GDM1 (cell line): ENCODE data around the gene DMRT3.
"Not testable (repeated sequence)": the region's sequence is repeated elsewhere in the genome, so short reads cannot be mapped to it uniquely, and the experiment has no call there.

Experiments used
- DNase-seq: peaks from one replicate; lab custom pipeline; 2025; lab: John Stamatoyannopoulos, UW

Gene DMRT3

DNA sequence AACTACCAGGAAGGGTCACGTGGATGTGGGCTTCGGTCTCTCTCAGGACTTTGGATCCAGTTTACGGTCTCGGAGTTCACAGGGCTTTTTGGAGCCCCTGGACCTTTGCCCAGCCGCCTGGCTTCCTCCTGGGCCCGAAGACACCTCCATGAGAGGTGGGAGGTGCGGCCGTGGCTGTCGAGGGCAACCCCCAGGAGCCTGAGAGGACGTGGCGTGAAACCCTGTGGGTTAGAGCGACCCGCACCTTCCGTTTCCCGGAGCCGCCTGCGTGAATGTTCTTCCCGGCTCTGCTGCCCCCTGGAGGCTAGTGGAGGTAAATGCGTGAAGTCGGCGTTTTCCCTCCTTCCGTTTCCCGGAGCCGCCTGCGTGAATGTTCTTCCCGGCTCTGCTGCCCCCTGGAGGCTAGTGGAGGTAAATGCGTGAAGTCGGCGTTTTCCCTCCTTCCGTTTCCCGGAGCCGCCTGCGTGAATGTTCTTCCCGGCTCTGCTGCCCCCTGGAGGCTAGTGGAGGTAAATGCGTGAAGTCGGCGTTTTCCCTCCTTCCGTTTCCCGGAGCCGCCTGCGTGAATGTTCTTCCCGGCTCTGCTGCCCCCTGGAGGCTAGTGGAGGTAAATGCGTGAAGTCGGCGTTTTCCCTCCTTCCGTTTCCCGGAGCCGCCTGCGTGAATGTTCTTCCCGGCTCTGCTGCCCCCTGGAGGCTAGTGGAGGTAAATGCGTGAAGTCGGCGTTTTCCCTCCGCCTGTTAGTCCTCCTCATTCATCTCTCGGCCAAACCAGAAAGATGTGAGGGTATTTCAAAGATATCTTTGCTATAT, 22.1 kb downstream of the DMRT3 start:
- DNase-seq = not testable (repeated sequence)

DNA sequence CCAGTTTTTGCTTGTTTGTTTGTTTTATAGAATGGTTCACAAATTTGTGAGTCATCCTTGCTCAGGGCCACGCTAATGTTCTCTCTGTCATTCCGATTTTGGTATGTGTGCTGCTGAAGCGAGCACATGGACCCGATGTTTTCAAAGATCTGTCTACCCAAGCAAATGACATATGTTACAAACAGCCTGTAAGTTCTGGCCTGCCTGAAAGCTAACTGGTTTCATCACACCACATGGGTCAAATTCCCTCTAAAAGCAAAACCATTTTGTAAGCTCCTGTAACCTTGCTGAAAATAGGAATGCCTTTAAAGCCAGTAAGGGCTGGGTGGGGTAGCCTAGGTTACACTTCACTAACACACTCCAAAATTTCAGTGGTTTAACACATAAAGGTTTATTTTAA, 25.4 kb downstream of the DMRT3 start:
- DNase-seq = no peak

- DNase-seq = no peak
These were observed 26.2 kb downstream of the DMRT3 start for GRCh38 chr9:1002678-1003077.

DNA sequence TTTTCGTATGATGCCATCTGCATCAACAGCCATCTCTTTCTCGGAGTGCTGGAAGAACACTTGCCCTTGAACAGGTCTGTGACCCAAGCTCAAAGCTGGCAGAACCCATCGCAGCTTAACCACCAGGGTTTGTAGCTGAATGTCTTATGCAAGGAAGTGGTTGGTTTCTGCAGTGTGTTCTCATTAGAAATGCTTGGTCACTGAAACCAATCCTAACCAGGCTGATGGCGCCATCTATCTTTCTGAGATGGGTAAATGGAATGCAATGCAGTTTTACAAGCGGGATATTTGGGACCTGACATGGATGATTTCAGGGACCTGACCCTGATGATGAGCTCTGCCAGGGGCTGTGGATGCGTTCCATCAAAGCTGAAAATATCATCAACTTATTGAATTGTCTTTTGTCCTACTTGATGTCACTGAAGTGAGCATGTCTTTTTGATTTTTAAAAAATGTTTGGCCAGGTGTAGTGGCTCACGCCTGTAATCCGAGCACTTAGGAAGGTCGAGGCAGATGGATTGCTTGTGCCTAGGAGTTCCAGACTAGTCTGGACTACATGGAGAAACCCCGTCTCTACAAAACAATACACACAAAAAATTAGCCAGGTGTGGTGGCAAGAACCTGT, 28.7 kb downstream of the DMRT3 start:
- DNase-seq = peak; percentile 49

DNA sequence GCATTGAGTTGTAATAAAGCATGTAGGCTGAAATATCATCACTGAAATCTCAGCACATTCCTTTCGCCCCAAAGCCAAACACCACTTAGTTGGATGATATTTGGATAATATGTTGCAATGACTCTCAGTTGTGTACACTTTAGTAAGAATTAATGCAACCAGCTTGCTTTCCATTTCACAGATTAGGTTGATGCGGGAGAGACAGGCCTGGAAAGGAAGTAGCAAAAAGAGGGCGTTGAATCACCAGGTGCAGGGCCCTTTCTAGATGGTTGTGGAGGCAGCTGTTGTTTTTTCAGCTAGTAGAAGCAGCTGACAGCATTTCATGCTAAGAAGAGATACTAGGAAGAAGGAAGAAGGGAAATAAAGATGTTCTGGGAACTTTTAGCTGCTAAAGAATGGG, 30.9 kb downstream of the DMRT3 start:
- DNase-seq = no peak

GRCh38 chr9:1008216-1008615, 31.8 kb downstream of the DMRT3 start:
- DNase-seq = no peak

- peak; percentile 59 for DNase-seq
These were observed 32.7 kb downstream of the DMRT3 start for GRCh38 chr9:1009101-1009707.

- DNase-seq = no peak
These were observed 36.6 kb downstream of the DMRT3 start for GRCh38 chr9:1013021-1013420.

- no peak for DNase-seq
These were observed 37.8 kb downstream of the DMRT3 start for GRCh38 chr9:1014225-1014624.

GRCh38 chr9:1014640-1015039, 38.2 kb downstream of the DMRT3 start:
- DNase-seq = no peak

DNA sequence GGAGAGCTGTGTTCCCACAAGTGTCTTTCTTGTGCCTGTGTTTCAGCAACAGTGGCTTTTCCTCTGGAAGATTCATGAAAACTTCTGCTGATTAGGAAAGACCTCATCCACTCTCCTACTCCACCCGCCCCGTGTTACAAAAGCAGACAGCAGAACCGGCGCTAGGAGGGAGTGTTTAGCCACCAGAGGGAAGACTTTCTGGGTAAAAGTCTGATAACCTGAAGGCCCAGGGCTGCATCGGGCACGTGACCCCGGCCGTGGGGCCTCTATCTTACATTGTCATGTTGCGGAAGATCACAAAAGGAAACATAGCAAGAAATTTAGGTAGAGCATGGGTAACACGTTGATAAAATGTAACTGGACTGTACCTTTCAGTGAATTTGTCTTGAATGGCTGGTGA, 41.7 kb downstream of the DMRT3 start:
- DNase-seq = no peak

DNA sequence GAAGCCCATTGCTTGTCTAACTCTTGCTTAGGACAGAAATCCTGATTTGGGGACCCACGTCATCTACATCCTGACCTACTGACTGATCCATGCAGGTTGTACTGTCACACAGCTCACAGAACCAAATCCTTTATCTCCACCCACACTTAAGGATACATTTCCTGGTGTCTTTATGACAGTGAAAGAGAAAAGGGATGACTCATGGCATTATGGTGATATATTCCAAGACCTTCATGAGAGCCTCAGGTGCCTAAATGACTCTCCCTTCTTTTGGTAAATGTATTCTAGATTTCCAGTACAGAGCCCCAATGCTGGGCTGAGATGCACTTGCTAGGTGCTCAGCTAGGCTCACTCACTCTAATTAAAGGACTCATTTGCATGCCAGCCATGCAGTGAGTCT, 47.7 kb downstream of the DMRT3 start:
- no peak for DNase-seq

DNA sequence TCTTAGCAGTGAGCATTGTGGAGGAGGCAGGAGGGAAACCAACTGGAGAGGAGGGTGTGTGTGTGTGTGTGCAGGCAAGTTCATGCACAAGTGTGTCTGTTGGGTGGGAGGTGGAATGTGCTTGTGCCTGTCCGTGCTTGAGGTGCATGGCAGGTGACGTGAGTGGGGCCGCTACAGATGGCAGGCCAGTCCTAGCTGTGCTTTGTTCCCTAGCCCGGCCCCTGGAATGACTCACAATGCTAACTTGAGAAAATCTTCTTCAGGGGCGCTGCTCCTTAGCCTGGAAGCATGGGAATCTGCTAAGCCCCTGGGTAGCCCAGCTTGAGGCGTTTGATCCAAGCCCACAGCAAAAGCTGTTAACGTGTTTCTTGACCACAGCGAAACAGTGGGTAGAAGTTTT, 48.7 kb downstream of the DMRT3 start:
- DNase-seq = no peak

- DNase-seq = no peak
These were observed 49.8 kb downstream of the DMRT3 start for GRCh38 chr9:1026219-1026618.

GRCh38 chr9:1028501-1029190, 52.2 kb downstream of the DMRT3 start:
- no peak for DNase-seq

DNA sequence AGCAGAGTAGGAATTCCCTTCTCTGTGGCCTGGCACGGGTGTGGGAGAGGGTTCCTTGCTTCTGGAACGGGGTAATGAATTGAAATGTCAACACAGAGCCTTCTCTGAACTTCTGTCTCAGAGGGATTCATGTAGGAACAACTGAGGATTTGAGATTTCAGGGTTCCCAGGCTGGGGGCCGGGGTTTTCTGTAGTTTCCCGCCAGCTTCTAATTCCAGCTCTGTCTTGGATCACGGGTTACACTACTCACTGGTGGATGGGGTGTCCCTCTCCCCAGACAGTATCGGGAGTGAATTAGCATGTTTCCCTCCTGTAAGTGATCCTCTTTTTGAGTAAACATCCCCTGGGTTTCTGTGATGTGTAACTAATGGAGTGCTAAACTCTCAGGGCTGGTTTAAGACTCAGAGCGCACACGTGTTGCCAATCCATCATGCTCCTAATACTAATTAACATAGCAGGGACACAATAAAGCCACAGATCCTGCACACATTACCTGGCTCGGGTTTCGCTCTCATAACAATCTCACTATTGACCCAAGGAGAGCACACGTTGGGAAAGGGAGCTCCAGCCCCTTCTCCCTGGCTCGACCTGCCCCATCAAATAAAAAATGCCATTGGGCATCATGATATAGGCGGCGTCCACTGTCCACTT, 55.6 kb downstream of the DMRT3 start:
- no peak for DNase-seq

- no peak for DNase-seq
These were observed 57.8 kb downstream of the DMRT3 start for GRCh38 chr9:1034271-1034670.

- no peak for DNase-seq
These were observed 63.1 kb downstream of the DMRT3 start for GRCh38 chr9:1039589-1039988.
